ENCODE results near the gene E2F6. TPM values are rescaled to one million over a fixed set of nuclear protein-coding genes. Genes with fewer than 3 reads are reported as not detected.

E2F6 gene
- total and polyA plus RNA-seq, 10 of the 15 experiments (the other 5 are each of a cell fraction or from before 2014, with no cell fraction given): 4.2 to 15.5 (median 11.3) TPM

- TF ChIP-seq, protein P1, sequence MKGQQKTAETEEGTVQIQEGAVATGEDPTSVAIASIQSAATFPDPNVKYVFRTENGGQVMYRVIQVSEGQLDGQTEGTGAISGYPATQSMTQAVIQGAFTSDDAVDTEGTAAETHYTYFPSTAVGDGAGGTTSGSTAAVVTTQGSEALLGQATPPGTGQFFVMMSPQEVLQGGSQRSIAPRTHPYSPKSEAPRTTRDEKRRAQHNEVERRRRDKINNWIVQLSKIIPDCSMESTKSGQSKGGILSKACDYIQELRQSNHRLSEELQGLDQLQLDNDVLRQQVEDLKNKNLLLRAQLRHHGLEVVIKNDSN (IDR thresholded peaks at IDR 0.05; ENCODE audit: borderline replicate concordance, extremely low read length, insufficient read depth, low read depth, low read length): no peak
- TF ChIP-seq HDAC2 (IDR thresholded peaks at IDR 0.05): no peak
- TF ChIP-seq, protein P2, sequence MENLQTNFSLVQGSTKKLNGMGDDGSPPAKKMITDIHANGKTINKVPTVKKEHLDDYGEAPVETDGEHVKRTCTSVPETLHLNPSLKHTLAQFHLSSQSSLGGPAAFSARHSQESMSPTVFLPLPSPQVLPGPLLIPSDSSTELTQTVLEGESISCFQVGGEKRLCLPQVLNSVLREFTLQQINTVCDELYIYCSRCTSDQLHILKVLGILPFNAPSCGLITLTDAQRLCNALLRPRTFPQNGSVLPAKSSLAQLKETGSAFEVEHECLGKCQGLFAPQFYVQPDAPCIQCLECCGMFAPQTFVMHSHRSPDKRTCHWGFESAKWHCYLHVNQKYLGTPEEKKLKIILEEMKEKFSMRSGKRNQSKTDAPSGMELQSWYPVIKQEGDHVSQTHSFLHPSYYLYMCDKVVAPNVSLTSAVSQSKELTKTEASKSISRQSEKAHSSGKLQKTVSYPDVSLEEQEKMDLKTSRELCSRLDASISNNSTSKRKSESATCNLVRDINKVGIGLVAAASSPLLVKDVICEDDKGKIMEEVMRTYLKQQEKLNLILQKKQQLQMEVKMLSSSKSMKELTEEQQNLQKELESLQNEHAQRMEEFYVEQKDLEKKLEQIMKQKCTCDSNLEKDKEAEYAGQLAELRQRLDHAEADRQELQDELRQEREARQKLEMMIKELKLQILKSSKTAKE (IDR thresholded peaks at IDR 0.05; ENCODE audit: low read depth, poor library complexity, severe bottlenecking): no peak
- TF ChIP-seq, protein P3, sequence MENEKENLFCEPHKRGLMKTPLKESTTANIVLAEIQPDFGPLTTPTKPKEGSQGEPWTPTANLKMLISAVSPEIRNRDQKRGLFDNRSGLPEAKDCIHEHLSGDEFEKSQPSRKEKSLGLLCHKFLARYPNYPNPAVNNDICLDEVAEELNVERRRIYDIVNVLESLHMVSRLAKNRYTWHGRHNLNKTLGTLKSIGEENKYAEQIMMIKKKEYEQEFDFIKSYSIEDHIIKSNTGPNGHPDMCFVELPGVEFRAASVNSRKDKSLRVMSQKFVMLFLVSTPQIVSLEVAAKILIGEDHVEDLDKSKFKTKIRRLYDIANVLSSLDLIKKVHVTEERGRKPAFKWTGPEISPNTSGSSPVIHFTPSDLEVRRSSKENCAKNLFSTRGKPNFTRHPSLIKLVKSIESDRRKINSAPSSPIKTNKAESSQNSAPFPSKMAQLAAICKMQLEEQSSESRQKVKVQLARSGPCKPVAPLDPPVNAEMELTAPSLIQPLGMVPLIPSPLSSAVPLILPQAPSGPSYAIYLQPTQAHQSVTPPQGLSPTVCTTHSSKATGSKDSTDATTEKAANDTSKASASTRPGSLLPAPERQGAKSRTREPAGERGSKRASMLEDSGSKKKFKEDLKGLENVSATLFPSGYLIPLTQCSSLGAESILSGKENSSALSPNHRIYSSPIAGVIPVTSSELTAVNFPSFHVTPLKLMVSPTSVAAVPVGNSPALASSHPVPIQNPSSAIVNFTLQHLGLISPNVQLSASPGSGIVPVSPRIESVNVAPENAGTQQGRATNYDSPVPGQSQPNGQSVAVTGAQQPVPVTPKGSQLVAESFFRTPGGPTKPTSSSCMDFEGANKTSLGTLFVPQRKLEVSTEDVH (IDR thresholded peaks at IDR 0.05; ENCODE audit: low read depth, partially characterized antibody): no peak
- TF ChIP-seq MTA2 (IDR thresholded peaks at IDR 0.05; ENCODE audit: low read depth): no peak
These were observed 43.0 kb downstream of the E2F6 start (continued) for GRCh38 chr2:11422901-11423435.

DNA sequence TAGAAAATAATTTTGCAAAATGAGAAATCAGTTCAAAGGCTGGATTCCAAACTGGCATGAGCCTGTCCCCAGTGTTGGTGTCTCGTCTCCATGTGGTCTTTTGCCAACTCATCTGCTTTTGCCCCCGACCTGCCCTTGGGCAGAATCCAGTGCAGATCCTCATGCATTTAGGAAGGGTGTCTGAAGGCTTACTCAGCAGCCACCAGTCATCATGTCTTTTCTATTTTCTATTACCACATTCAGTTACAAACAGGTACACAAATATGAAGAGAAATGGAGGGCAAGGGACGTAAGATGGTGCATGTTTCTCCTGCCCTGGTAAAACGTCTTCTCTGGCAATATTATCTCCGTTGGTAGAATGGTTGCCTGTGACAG lies 43.5 kb downstream of the E2F6 start:
- intact Hi-C loops (cut with micrococcal nuclease; ENCODE audit: unreplicated experiment): no loop called here
- ChIA-PET RAD21 (ENCODE audit: unreplicated experiment) (no interaction called here), CTCF (interaction anchor here (1.0 to 1.4 kb wide), 3 partner anchors 11 to 290 kb away, joined by 3 to 6 read pairs (median 3); no protein-coding TSS in a partner anchor), POLR2A (no interaction called here), SMC1A (ENCODE audit: uncharacterized antibody, unreplicated experiment) (interaction anchor here (0.5 kb wide), 1 partner anchor 316 kb away, joined by 3 read pairs; no protein-coding TSS in a partner anchor)
- WGBS (ENCODE audit: insufficient coverage, insufficient replicate concordance, low lambda C conversion rate, missing lambda C conversion rate): 30% methylated on average over 5 of the region's 5 CpGs
- Histone ChIP-seq H3K36me3 (ENCODE audit: control insufficient read depth in 2 of 2, insufficient read depth in 2 of 2, low read length in 1 of 2) (no peaks in the 10 kb centered on the region), H3K4me1 (ENCODE audit: control insufficient read depth, insufficient read depth, low read length) (no peaks in the 10 kb centered on the region), H3K79me2 (ENCODE audit: control insufficient read depth, insufficient read depth, low read length) (no peaks in the 10 kb centered on the region), H3K9ac (ENCODE audit: control insufficient read depth, insufficient read depth, low read length) (no peak overlapping the region), H3K27ac (ENCODE audit: control insufficient read depth, insufficient read depth) (no peak overlapping the region), H3K27me3 (replicated peaks in 1 of 2; ENCODE audit: control insufficient read depth in 2 of 2, insufficient read depth in 2 of 2, low read length in 1 of 2) (no peaks in the 10 kb centered on the region), H2AFZ (ENCODE audit: control insufficient read depth, low read depth, low read length) (no peak overlapping the region), H3K4me3 (no peak overlapping the region), H4K20me1 (ENCODE audit: control insufficient read depth, insufficient read depth) (no peaks in the 10 kb centered on the region), H3K4me2 (ENCODE audit: control insufficient read depth, insufficient read depth) (no peak overlapping the region), H3K9me3 (replicated peaks; ENCODE audit: control insufficient read depth, insufficient read depth, low read length) (peaks cover 6% of the 10 kb centered on the region; the same call in 2 of the 3 replicates)
- no peak for TF ChIP-seq EZH2 (IDR thresholded peaks at IDR 0.05; ENCODE audit: borderline replicate concordance, control insufficient read depth, low read depth, low read length)
- in situ Hi-C loops (cut with MboI): no loop called here
- no TSS peak for BruUV-seq (replicated peaks)
- FAIRE-seq: no peak
- no peak for ATAC-seq
- DNase-seq (ENCODE audit: low read depth, low spot score): no peak
